ENCODE data around the gene ETV6.
A peak's percentile ranks its signal among the peaks of the same experiment; 100 is the strongest.

The ETV6 gene

DNA sequence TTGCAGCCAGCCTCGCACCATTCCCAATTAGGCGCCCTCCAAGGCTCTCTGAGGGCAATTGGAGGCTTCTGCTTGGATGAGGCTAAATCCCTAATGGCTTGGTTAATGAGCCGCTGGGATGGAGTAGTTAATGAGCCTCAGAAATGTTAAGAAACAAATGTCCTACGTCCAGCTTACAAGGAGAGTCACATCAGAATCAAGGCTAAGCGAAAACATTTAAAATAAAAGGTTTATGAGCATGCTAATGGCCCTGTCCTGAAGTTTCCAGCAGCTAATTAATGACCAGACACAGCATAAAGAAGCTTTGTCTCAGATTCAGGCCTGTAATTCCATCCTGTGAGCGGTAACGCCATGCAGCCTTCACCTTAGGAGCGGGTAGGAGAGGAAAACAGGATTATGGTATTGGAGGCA, 220.6 kb downstream of the ETV6 start:
- DNase-seq, result no peak
- intact Hi-C loops (cut with DNase I), result no loop called here

DNA sequence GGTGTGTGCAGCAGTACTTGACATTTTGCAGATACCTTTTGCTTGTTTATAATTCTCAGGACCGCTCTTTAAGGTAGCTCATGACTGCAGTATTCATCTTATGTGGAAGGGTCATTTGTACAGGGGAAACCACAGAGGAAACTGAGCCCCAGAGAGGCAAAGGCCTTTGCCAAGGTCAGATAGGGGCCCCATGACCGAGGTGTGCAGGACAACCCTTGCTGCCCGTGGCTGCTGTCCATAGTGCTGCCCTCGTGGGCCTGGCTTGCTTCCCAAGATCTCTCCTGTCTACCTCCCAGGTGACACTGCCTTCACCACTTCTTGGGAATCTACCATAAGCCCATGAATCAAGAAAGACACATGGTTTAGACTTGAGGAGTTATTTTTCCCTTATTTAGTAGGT, 222.6 kb downstream of the ETV6 start:
- no peak for DNase-seq
- intact Hi-C loops (cut with DNase I), result no loop called here

DNA sequence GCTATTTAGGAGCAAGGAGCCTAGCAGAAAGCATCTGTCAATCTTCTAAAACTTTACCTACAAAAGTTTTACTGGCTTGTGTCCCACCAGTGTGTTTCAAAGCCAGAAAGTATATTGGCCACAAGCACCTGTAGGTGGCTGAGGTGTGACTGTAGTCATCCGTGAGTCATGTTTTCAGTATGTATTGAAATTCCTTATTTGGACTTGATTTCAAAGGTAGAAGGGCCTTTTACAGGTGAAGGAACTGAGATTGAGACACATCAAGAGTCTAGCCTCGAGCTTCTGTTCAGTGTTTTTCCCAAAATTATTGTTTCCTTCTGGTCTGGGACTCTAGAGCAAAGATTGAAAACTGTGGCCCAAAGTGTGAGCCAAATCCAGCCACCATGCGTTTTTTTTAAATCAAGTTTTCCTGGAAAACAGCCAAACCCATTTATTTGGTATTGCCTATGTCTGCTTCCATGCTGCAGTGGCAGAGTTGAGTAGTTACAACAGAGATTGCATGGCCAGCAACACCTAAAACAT, 226.0 kb downstream of the ETV6 start:
- no peak for DNase-seq
- intact Hi-C loops (cut with DNase I), result no loop called here

DNA sequence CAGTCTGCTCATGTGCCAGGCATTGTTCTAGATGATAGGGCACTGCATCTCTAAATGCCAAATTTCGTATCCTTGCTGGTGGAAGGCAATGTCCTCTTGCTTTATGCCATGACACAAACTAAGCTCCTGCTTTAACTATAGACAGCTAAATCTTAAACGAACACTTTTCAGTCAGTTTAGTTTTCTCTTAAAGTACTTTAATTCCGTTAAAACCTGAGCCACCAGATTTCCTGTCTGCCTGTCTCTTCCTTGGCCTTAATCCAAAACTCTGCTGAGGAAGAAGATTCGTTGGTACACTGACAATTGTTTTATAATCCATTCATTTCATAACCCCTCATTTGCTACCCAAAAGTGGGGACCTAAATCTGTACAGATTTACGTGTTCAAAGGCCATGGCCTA, 226.8 kb downstream of the ETV6 start:
- intact Hi-C loops (cut with DNase I), result no loop called here
- no peak for DNase-seq

DNA sequence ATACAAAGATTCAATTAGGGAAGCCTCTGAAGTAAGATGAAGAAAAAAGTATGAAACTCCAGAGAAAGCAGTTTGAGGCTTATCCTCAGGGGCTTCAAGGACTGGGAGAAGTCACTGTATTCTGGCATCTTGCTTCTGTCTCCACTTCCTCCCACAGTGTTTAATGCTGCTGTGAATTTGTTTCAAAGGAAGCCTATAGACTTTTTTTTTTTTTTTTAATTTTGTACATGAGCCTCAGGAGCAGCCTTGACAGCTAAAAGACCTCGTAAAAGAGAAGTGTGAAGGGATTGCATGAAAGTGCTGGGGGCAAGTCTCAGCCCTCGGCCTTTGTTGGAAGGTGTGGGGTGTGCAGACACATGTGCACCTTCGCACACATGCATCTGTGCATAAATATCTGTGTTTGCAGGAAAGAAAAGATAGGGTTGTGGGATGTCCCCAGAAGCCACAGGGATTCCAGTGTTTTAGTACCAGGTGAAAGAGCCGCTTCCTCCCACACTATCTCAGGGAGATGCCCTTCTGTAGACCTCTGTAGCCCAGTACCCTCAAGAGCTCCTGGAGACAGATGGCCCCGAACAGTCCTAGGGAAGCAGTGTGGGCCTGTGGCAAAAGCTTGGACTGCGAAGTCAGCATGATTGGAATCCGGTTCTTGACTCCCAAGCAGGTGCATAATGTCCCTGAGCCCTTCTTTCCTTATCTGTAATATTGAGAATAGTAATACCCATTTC, 227.8 kb downstream of the ETV6 start:
- no peak for DNase-seq
- intact Hi-C loops (cut with DNase I), result no loop called here

DNA sequence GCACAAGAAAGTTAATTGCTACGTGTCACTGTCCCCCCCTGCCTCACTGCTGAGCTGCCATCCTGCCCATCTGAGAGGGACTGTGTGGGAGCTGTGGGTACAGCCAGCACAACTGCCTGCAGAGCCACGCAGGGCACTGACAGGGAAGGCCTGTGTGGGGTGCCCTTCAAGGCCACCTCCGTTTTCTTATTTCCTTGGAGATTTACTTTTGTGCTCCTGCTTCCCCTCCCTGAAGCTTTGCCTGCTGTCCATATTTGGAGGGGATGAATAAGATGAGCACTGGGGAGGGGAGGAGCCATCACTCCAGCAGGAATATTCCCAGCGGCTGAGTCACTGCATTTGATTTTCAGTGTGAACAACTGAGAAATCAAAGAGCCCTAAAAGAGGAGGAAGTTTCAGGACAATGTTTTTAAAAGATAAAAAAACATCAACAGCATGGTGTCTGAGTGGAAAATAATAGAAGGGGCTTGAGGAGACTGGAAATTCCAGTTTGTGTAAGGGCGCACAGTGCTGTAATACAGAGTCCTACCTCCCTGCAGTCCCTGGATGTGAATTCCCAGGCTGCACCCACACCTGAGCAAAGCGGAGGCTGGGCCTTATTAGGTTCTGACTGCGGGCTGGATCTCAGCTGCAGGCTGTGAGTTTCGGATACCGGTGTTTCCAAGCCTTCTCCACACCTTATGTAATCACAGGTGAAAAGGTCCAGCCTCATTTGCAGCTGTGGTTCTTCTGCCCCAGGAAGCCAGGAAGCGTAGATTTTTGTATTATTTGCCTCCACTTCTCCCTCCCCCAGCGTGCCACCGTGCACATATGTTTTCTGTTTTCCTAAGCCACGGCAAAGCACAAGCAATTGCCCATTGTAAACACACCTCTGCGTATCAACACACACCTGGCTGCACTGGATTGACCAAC, 228.7 kb downstream of the ETV6 start:
- peak in 39 of 42 donors; percentile 28 to 92 (median 66) for DNase-seq

DNA sequence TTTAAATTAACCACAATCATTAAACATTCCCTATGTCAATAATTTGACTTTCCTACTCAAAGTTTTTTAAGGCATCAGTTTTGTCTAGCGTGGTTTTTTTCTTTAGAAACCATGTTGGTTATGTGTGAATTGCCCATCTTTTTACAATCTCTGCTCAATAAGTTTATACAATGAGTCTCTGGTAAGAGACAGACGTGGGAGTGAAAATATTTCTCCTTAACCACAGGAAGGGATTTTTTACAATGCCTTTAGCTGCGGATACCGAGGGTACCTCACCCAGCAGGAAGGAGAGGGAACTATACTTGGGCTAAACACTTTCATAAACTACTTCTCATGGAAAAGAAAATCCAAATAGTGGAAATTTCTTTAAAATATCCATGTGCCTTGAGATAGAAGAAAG, 229.8 kb downstream of the ETV6 start:
- intact Hi-C loops (cut with DNase I), result no loop called here
- no peak for DNase-seq

More for the DNA sequence above, 228.7 kb downstream of the ETV6 start:
- intact Hi-C loops (cut with DNase I), result no loop called here

DNA sequence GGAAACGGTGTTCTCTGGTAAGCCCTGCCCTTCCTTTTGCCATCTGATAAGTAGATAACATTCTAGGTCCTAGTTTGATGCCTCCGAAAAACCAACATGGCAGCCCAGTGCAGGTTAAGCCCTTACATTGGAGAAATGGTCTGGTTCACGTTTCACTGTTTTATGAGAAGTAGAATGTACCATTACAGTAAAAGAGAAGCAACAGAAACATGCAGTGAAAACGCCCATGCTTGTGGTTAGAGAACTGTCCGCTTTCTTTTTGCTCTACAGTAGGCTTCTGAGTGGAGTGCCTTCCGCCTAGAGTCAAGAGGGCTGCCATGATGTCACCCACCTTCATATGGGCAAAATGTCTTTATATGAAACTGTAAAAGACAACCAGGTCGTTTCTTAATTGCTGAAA, 230.9 kb downstream of the ETV6 start:
- no peak for DNase-seq
- intact Hi-C loops (cut with DNase I), result no loop called here

DNA sequence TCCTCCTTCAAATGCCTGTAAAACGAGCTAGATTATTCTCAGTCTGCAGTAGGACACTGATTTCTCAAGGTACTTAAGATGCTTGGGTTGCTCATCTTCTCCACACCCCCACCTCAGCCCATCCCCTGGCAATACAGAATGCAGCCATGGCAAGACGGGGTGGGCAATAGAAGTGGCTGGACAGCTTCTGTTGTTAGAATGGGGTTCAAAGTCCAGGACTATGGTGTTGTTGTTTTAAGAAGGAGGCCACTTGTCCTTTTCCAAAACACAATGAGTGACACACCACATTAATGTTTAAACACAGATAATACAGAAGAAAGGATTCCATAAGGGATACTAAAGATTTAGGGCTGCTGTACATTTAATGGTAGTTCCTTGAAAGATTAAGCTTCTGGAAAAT, 232.4 kb downstream of the ETV6 start:
- DNase-seq, result no peak
- intact Hi-C loops (cut with DNase I), result no loop called here

DNA sequence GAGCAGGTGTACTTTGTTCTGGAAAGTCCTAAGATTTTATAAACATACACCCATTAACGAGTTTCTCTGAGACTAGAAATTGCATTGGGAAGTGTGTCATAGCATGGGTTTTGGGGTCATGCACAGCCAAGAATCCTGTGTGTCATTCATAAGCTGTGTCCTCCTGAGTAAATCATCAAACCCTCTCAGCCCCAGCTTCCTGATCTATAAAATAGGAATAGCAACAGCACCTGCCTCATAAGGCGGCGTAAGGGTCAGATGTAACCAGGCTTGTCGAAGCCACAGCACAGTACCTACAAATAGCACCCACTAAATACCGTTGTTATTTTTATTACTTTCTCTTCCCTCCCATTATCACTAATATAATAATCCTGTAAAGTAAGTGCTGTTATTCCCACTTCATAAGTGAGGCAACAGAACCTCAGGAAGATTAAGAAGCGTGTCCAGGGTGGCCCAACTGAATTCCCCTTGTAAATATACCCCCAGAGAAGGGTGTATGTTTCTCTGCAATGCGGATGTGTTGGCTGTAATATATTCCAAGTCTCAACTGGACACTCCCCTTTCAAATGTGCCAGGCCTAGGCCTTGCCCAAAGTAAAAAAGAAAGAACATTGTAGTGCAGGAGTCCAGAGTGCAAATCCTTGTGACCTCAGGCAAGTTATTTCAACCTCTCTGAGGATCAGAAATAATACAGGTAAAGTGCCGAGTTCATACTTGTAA, 233.0 kb downstream of the ETV6 start:
- intact Hi-C loops (cut with DNase I), result no loop called here
- no peak for DNase-seq

DNA sequence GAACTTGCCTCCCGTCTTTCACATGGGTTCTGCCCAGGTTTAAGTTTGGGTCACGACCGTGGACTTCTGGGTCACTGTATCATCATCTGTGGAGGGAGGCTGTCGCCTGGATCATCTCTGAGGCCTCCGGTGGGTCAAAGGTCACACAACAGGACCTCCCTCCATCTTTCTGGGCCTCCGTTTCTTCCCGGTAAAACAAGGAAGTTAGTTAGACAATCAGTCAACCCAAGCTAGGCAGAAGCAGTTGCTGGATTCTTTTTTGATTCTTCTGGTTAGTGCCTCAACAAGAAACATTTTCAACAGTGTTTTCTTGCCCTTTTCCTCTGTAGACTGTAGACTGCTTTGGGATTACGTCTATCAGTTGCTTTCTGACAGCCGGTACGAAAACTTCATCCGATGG, 234.6 kb downstream of the ETV6 start:
- intact Hi-C loops (cut with DNase I), result no loop called here
- no peak for DNase-seq

DNA sequence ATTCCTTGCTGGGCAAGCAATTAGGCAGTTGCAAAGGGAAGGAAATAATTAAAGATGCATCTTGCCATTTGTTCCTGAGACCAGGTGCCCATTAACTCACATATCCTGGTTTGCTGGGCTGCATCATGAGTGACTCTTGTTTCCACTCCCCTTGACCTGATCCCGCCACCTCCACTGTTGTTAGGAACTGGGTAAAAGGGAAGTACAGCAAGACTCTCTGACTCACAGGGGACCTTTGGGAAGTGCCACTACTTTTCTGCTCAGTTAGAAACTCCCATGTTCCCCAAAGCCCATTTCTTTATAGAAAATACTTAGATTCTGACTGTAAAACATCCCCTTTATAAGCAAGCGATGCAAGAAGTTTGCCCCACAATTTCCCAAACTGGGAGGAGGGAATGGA, 235.2 kb downstream of the ETV6 start:
- no peak for DNase-seq
- intact Hi-C loops (cut with DNase I), result no loop called here

DNA sequence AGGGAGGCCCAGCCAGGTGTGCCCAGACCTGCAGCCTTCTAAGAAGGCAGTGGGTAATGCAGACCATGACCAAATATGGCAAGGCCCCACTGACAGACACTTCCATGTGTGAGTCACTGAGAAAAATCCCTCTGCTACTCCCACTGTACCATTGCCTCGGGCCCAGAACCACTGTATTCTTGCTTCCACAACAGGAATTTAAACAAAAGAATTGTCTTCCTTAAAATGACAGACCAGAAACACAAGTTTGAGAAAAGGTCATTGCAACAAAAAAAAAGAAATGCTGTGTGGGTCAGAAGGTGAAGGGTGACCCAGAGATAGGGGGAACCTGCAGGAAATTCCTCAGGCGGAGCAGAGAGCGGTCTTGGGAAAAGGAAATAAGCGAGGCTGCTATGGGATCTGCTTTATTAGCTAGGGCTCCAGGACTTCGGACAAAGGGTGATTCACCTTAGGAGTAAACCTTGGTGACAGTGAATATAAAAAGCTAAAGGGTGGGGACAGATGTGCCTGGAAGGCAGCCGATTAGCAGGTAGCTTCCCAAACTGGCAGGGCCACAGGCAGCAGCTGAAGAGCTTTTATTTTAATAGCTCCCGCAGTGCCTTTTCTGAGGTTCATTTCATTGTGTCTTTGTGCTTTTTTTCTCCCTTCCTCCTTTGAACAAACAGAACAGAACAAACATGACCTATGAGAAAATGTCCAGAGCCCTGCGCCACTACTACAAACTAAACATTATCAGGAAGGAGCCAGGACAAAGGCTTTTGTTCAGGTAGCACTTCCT, 236.0 kb downstream of the ETV6 start:
- intact Hi-C loops (cut with DNase I), result no loop called here
- DNase-seq, result no peak

DNA sequence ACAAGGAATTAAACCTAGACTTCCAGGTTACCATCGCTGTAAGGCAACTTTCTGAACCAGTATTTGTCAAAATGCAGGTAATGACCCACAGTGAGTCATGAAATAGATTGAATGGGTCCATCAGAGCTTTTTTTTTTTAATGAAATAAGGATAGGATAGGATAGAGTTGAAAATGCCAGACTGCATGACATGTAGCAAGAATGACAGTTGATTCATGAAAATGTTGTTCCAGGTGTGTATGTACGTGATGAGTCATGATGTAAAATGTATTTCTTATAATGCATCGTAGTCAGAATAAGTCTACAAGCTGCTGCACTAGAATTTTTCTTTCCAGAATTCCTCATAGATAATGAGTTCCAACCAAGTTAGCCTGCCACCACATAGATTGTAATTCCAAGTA, 236.9 kb downstream of the ETV6 start:
- DNase-seq, result no peak
- intact Hi-C loops (cut with DNase I), result no loop called here

DNA sequence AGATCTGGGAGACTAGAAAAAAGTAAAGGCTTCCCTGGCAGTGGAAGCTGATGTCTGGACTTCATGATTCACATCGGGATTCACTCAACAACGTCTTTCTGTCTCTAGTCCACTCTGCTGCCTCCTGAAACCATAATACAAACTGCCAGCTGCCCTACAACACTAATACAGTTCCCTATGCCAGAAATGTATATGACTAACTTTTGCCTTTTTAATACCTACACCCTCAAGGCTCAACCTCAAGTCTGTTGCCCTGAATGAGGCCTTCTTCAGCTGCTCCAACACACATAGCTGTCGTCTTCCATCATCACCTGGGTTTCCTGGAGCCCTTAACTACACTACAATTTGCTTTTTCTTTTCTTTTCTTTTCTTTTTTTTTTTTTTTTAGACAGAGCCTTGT, 238.6 kb downstream of the ETV6 start:
- no peak for DNase-seq
- intact Hi-C loops (cut with DNase I), result no loop called here

DNA sequence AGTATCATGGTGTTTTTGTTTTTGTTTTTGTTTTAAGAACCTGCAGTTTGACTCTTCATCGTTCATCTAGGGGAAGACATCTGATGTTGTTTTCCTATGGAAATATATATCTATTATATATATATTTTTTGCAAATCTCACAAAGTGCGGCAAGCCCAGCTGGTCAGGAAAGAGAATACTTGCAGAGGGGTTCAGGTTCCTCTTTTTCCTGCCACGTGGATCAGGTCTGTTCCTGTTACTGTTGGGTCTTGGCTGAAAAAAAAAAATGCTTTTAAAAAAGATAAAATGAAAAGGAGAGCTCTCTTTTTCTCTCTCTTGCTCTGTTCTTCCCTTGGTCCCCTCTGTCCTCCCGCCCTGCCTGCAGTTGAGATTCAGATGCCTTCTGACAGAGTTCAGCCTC, 241.9 kb downstream of the ETV6 start:
- intact Hi-C loops (cut with DNase I), result no loop called here
- no peak for DNase-seq

DNA sequence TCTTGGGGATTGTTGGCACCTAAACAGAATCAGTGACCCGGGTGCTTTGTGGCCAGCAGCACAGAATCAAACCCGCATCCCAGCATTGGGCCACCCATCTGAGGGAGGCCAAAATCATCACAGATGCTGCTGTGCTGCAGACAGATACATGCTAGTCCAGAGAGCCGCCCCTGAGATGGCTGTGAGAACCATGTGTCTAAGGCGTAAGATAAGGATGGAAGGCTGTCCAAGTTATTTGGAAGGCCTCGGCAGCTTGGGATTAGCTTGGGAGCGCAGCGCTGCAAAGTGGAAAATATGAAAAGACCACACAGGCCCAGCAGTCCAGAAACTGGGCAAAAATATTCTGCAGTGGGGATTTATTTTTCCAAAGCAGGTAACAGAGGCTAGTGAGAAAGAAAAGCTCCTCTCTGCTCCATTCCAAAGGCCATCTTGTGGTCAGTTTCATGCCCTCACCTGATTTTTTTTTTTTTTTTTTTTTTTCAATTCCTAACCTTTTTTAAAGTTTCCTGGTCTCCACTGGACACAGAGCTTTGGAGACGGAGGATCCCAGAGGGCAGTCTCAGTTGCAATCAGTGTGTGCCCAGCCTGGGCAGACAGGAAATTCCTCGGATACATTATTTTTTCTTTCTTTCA, 242.4 kb downstream of the ETV6 start:
- intact Hi-C loops (cut with DNase I), result no loop called here
- DNase-seq, result no peak

DNA sequence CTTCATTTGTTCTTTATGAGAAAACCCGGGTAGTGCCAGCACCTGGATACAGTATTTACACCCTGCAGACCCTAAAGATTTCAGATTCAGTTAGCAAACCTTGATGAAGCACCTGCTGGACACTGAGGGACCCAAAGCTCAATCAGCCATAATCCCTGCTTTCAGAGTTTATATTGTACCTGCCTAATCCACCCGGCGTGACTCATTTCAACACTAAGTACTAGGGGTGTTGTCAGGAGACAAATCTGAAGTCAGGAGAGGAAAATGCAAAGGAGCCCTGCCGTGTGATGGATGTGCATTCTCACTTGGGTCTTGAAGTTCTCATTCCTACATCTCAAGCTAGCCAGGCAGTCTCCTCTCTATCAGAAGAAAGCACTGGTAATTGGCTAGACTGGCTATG, 244.5 kb downstream of the ETV6 start:
- no peak for DNase-seq
- intact Hi-C loops (cut with DNase I), result no loop called here

DNA sequence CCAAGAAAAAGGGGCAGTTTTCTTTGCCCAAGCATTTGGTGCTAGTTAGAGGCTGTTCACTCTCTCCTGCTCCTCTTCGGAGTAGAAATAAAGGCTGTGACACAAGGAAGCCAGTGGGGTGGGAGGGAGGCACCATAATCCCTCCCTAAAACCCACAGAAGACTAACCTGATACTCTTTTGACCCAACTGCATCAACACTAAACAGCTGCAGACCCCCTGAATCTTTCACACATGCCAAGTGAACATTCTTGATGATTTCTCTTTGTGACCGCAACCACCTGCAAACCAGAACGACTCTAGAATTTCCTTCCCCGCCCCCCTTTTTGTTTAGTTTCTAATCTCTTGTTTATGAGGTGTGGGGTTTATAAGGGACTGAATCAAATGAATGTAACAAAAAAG, 245.4 kb downstream of the ETV6 start:
- no peak for DNase-seq
- intact Hi-C loops (cut with DNase I), result no loop called here
